Loucy (cell line): Measurements from ENCODE around the gene MECR.

Source experiments
- H2AFZ ChIP-seq: fragments of 200-600 bp; sonication (generic); 2 replicates; pipeline ENCODE4 v1.6.0; 2016; ENCODE audit warnings: antibody characterized with exemption, mild to moderate bottlenecking, low read length, moderate library complexity
- H3F3A ChIP-seq: fragments of 200-600 bp; 2 replicates; pipeline ENCODE4 v1.6.0; 2016; ENCODE audit warnings: antibody characterized with exemption, low read depth, mild to moderate bottlenecking
- H3K27me3 ChIP-seq: fragments of 200-600 bp; sonication (generic); 2 replicates; pipeline ENCODE4 v1.6.1; 2014; ENCODE audit warnings: low read length, mild to moderate bottlenecking; ENCODE audit not compliant: insufficient read depth, poor library complexity, severe bottlenecking
- H3K36me3 ChIP-seq: fragments of 200-600 bp; sonication (generic); 2 replicates; pipeline ENCODE4 v1.6.1; 2016; ENCODE audit warnings: low read length; ENCODE audit not compliant: insufficient read depth
- H3K4me1 ChIP-seq: fragments of 200-600 bp; sonication (generic); 2 replicates; pipeline ENCODE4 v1.5.1; 2014; ENCODE audit warnings: low read length, mild to moderate bottlenecking; ENCODE audit not compliant: insufficient read depth, poor library complexity, severe bottlenecking
- H3K4me2 ChIP-seq: fragments of 200-600 bp; sonication (generic); 2 replicates; pipeline ENCODE4 v1.6.0; 2014; ENCODE audit warnings: antibody characterized with exemption, low read length, low read depth, mild to moderate bottlenecking; ENCODE audit not compliant: poor library complexity, severe bottlenecking
- H3K4me3 ChIP-seq: fragments of 200-600 bp; sonication (generic); 2 replicates; pipeline ENCODE4 v1.5.1; 2014; ENCODE audit warnings: low read length, mild to moderate bottlenecking, mixed read lengths; ENCODE audit not compliant: poor library complexity, severe bottlenecking
- H3K79me2 ChIP-seq: fragments of 200-600 bp; sonication (generic); 2 replicates; pipeline ENCODE4 v1.6.1; 2014; ENCODE audit warnings: low read length; ENCODE audit not compliant: insufficient read depth
- H3K9ac ChIP-seq: fragments of 200-600 bp; sonication (generic); 2 replicates; pipeline ENCODE4 v1.6.0; 2014; ENCODE audit warnings: mild to moderate bottlenecking, low read depth, low read length, moderate library complexity; ENCODE audit not compliant: poor library complexity, severe bottlenecking
- H3K9me2 ChIP-seq: fragments of 200-600 bp; sonication (generic); replicated peaks from 2 replicates; pipeline ENCODE4 v1.6.1; 2016; ENCODE audit warnings: low read depth, low read length, mixed read lengths
- H3K9me3 ChIP-seq: fragments of 200-600 bp; sonication (generic); 2 replicates; pipeline ENCODE4 v1.6.1; 2014; ENCODE audit warnings: mild to moderate bottlenecking, antibody characterized with exemption, low read length, low read depth; ENCODE audit not compliant: insufficient read depth
- H4K20me1 ChIP-seq: fragments of 200-600 bp; sonication (generic); 2 replicates; pipeline ENCODE4 v1.6.0; 2014; ENCODE audit warnings: antibody characterized with exemption, low read length, mild to moderate bottlenecking; ENCODE audit not compliant: insufficient read depth, poor library complexity, severe bottlenecking
- CTCF ChIP-seq: fragments of 200-600 bp; sonication (generic); conservative IDR thresholded peaks from 2 replicates; pipeline ENCODE4 v1.5.1; 2014; ENCODE audit warnings: mild to moderate bottlenecking, antibody characterized with exemption, low read length
- EZH2phosphoT487 ChIP-seq: fragments of 200-600 bp; IDR thresholded peaks from 2 replicates; pipeline ENCODE4 v1.6.1; 2018; ENCODE audit warnings: antibody characterized with exemption, mild to moderate bottlenecking, moderate library complexity, borderline replicate concordance

MECR gene

GRCh38 chr1:29245261-29245660 lies 14.5 kb upstream of the MECR start:
- Histone ChIP-seq H3K4me2 (no peak overlapping the region), H3K36me3 (no peaks in the 10 kb centered on the region)
- TF ChIP-seq EZH2phosphoT487: no peak
- TF ChIP-seq CTCF: no peak

GRCh38 chr1:29243871-29244200 lies 13.1 kb upstream of the MECR start:
- Histone ChIP-seq H3F3A (no peaks in the 10 kb centered on the region), H3K36me3 (no peaks in the 10 kb centered on the region), H3K9me2 (no peaks in the 10 kb centered on the region), H3K4me1 (no peaks in the 10 kb centered on the region), H2AFZ (no peak overlapping the region), H3K79me2 (no peaks in the 10 kb centered on the region), H3K27me3 (no peaks in the 10 kb centered on the region), H4K20me1 (no peaks in the 10 kb centered on the region), H3K4me2 (no peak overlapping the region), H3K4me3 (no peak overlapping the region), H3K9me3 (no peaks in the 10 kb centered on the region), H3K9ac (no peak overlapping the region)
- TF ChIP-seq EZH2phosphoT487: no peak
- TF ChIP-seq CTCF: no peak

More at GRCh38 chr1:29245261-29245660, 14.5 kb upstream of the MECR start:
- H3K4me3 ChIP-seq: no peak overlapping the region
- no peaks in the 10 kb centered on the region for H3K9me2 ChIP-seq
- no peaks in the 10 kb centered on the region for H3K4me1 ChIP-seq
- H3F3A ChIP-seq: no peaks in the 10 kb centered on the region
- no peaks in the 10 kb centered on the region for H4K20me1 ChIP-seq
- no peaks in the 10 kb centered on the region for H3K79me2 ChIP-seq
- no peak overlapping the region for H3K9ac ChIP-seq
- H3K9me3 ChIP-seq: no peaks in the 10 kb centered on the region
- H2AFZ ChIP-seq: no peak overlapping the region
- no peaks in the 10 kb centered on the region for H3K27me3 ChIP-seq

- Histone ChIP-seq H3K9ac (no peak overlapping the region), H3K4me2 (no peak overlapping the region), H3K9me2 (no peaks in the 10 kb centered on the region), H3K27me3 (no peaks in the 10 kb centered on the region), H2AFZ (no peak overlapping the region), H3F3A (no peaks in the 10 kb centered on the region), H3K36me3 (no peaks in the 10 kb centered on the region), H3K4me1 (no peaks in the 10 kb centered on the region), H3K79me2 (no peaks in the 10 kb centered on the region), H3K9me3 (no peaks in the 10 kb centered on the region), H4K20me1 (no peaks in the 10 kb centered on the region), H3K4me3 (no peak overlapping the region)
- no peak for TF ChIP-seq EZH2phosphoT487
- TF ChIP-seq CTCF: no peak
Observed at GRCh38 chr1:29243023-29243870, 12.5 kb upstream of the MECR start.
